HG03196 (cell line): ENCODE data around the gene TMEM192.
"Not testable (repeated sequence)": the region's sequence is repeated elsewhere in the genome, so short reads cannot be mapped to it uniquely, and the experiment has no call there.

ENCODE experiments used
- ATAC-seq: cut with Tn5 transposase; IDR thresholded peaks from one replicate; pipeline ENCODE4 v1.9.1; 2021; ENCODE audit not compliant: unreplicated experiment

Gene TMEM192

GRCh38 chr4:165112368-165113121 is at the start of gene TMEM192:
Gene TMEM192, minus strand, starts transcription at chr4:165112860. Its CDS starts 87 bp downstream, at chr4:165112773.
- peak; percentile 99 for ATAC-seq

GRCh38 chr4:165158762-165159161 is 46.1 kb upstream of the TMEM192 start:
- ATAC-seq, result no peak

- ATAC-seq, result no peak
Measured at GRCh38 chr4:165156906-165157305, 44.2 kb upstream of the TMEM192 start.

GRCh38 chr4:165154482-165154881 is 41.8 kb upstream of the TMEM192 start:
- ATAC-seq, result no peak

GRCh38 chr4:165152527-165152926 is 39.9 kb upstream of the TMEM192 start:
- no peak for ATAC-seq

- ATAC-seq, result no peak
Measured at GRCh38 chr4:165151734-165152133, 39.1 kb upstream of the TMEM192 start.

- ATAC-seq, result no peak
Measured at GRCh38 chr4:165150545-165150944, 37.9 kb upstream of the TMEM192 start.

GRCh38 chr4:165138843-165139242 is 26.2 kb upstream of the TMEM192 start:
- ATAC-seq, result no peak

- ATAC-seq, result no peak
Measured at GRCh38 chr4:165137205-165137604, 24.5 kb upstream of the TMEM192 start.

- no peak for ATAC-seq
Measured at GRCh38 chr4:165136529-165136928, 23.9 kb upstream of the TMEM192 start.

- ATAC-seq, result no peak
Measured at GRCh38 chr4:165133150-165133549, 20.5 kb upstream of the TMEM192 start.

- ATAC-seq, result peak; percentile 68
Measured at GRCh38 chr4:165131247-165131832, 18.7 kb upstream of the TMEM192 start.

GRCh38 chr4:165129924-165130323 is 17.3 kb upstream of the TMEM192 start:
- ATAC-seq, result no peak

GRCh38 chr4:165125869-165126499 is 13.3 kb upstream of the TMEM192 start:
- not testable (repeated sequence) for ATAC-seq

- no peak for ATAC-seq
Measured at GRCh38 chr4:165124488-165124887, 11.8 kb upstream of the TMEM192 start.

GRCh38 chr4:165118256-165118909 is 5.7 kb upstream of the TMEM192 start:
- ATAC-seq, result peak; percentile 85

- ATAC-seq, result no peak
Measured at GRCh38 chr4:165115301-165115700, 2.6 kb upstream of the TMEM192 start.

- ATAC-seq, result no peak
Measured at GRCh38 chr4:165111906-165112367, 723 bp downstream of the TMEM192 start.

GRCh38 chr4:165106518-165106917 is 6.1 kb downstream of the TMEM192 start:
- no peak for ATAC-seq

GRCh38 chr4:165101641-165102040 is 11.0 kb downstream of the TMEM192 start:
- ATAC-seq, result no peak

GRCh38 chr4:165096776-165097175 is 15.9 kb downstream of the TMEM192 start:
- ATAC-seq, result no peak
